HAP-1 (cell line): Measurements from ENCODE around the gene PSPH.

Experiments used
- DNase-seq, 2 experiments: peaks; one replicate each; pipeline ENCODE4 v3.0.0-alpha.2; 2016 to 2020; ENCODE audit warnings: low spot score in 2 of 2
- H3K27me3 ChIP-seq: fragments of 250-450 bp; sonication (Bioruptor Pico); 2 replicates; pipeline ENCODE4 v1.5.1; 2020; ENCODE audit warnings: low read depth, mild to moderate bottlenecking, moderate library complexity
- H3K36me3 ChIP-seq: fragments of 250-450 bp; sonication (Bioruptor Pico); replicated peaks from 2 replicates; pipeline ENCODE4 v1.5.1; 2020; ENCODE audit warnings: mild to moderate bottlenecking
- H3K4me1 ChIP-seq: fragments of 250-450 bp; sonication (Bioruptor Pico); 2 replicates; pipeline ENCODE4 v1.5.1; 2020; ENCODE audit warnings: mild to moderate bottlenecking
- H3K4me3 ChIP-seq: fragments of 250-450 bp; sonication (Bioruptor Pico); 2 replicates; pipeline ENCODE4 v1.5.1; 2020; ENCODE audit warnings: mild to moderate bottlenecking, moderate library complexity
- H3K9me3 ChIP-seq: fragments of 250-450 bp; sonication (Bioruptor Pico); 2 replicates; pipeline ENCODE4 v1.5.1; 2020; ENCODE audit warnings: mild to moderate bottlenecking, moderate library complexity
- in situ Hi-C: fragments of 300-500 bp; cut with MboI; formaldehyde crosslinking; loops from 3 replicates; pipeline ENCODE4 v1.14.3; 2020; ENCODE audit warnings: low sequenced_read_pairs, inconsistent platforms, mixed read lengths

PSPH gene

GRCh38 chr7:56009695-56010094 is 41.5 kb downstream of the PSPH start:
- Histone ChIP-seq H3K9me3 (no peaks in the 10 kb centered on the region), H3K4me3 (no peak overlapping the region), H3K36me3 (peaks cover 34% of the 10 kb centered on the region), H3K27me3 (no peaks in the 10 kb centered on the region), H3K4me1 (peaks cover 6% of the 10 kb centered on the region)
- no peak for DNase-seq
- in situ Hi-C loops: no loop called here

- in situ Hi-C loops: no loop called here
- peaks cover 6% of the 10 kb centered on the region for H3K4me1 ChIP-seq
- DNase-seq: no peak
- H3K4me3 ChIP-seq: no peak overlapping the region
- no peaks in the 10 kb centered on the region for H3K27me3 ChIP-seq
- H3K9me3 ChIP-seq: no peaks in the 10 kb centered on the region
- H3K36me3 ChIP-seq: peaks cover 16% of the 10 kb centered on the region
Measured at GRCh38 chr7:56007891-56008290, 43.4 kb downstream of the PSPH start.

- Histone ChIP-seq H3K36me3 (peaks cover 11% of the 10 kb centered on the region), H3K9me3 (no peaks in the 10 kb centered on the region), H3K27me3 (no peaks in the 10 kb centered on the region), H3K4me1 (peaks cover 6% of the 10 kb centered on the region), H3K4me3 (no peak overlapping the region)
- in situ Hi-C loops: no loop called here
- peak in 1 of 2 experiments; percentile 25 for DNase-seq
Measured at GRCh38 chr7:56007167-56007652, 44.0 kb downstream of the PSPH start.

GRCh38 chr7:56003749-56004148 is 47.5 kb downstream of the PSPH start:
- Histone ChIP-seq H3K9me3 (no peaks in the 10 kb centered on the region), H3K36me3 (peaks cover 11% of the 10 kb centered on the region), H3K27me3 (no peaks in the 10 kb centered on the region), H3K4me1 (peaks cover 10% of the 10 kb centered on the region), H3K4me3 (no peak overlapping the region)
- DNase-seq: no peak
- in situ Hi-C loops: no loop called here

GRCh38 chr7:55996856-55997500 is 54.3 kb downstream of the PSPH start:
- H3K4me3 ChIP-seq: no peak overlapping the region
- no peaks in the 10 kb centered on the region for H3K9me3 ChIP-seq
- no peak for DNase-seq
- H3K36me3 ChIP-seq: peaks cover 23% of the 10 kb centered on the region
- peaks cover 4% of the 10 kb centered on the region; the same call in 1 of the 2 replicates for H3K4me1 ChIP-seq
- in situ Hi-C loops: no loop called here
- H3K27me3 ChIP-seq: no peaks in the 10 kb centered on the region

GRCh38 chr7:55992346-55992745 is 58.9 kb downstream of the PSPH start:
- Histone ChIP-seq H3K4me1 (no peaks in the 10 kb centered on the region), H3K36me3 (peaks cover 6% of the 10 kb centered on the region), H3K9me3 (no peaks in the 10 kb centered on the region), H3K4me3 (no peak overlapping the region), H3K27me3 (no peaks in the 10 kb centered on the region)
- in situ Hi-C loops: no loop called here
- DNase-seq: no peak

GRCh38 chr7:55983537-55983936 is 67.7 kb downstream of the PSPH start:
- Histone ChIP-seq H3K27me3 (no peaks in the 10 kb centered on the region), H3K36me3 (peaks cover 67% of the 10 kb centered on the region), H3K9me3 (no peaks in the 10 kb centered on the region), H3K4me1 (no peaks in the 10 kb centered on the region; the same call in 1 of the 2 replicates), H3K4me3 (no peak overlapping the region)
- in situ Hi-C loops: no loop called here
- DNase-seq: no peak

GRCh38 chr7:55980266-55980665 is 71.0 kb downstream of the PSPH start:
- H3K27me3 ChIP-seq: no peaks in the 10 kb centered on the region
- in situ Hi-C loops: no loop called here
- no peaks in the 10 kb centered on the region for H3K9me3 ChIP-seq
- no peak for DNase-seq
- H3K4me1 ChIP-seq: peaks cover 14% of the 10 kb centered on the region
- no peak overlapping the region for H3K4me3 ChIP-seq
- H3K36me3 ChIP-seq: peaks cover 62% of the 10 kb centered on the region

GRCh38 chr7:55977831-55978230 is 73.4 kb downstream of the PSPH start:
- Histone ChIP-seq H3K4me1 (peaks cover 14% of the 10 kb centered on the region), H3K4me3 (no peak overlapping the region), H3K9me3 (no peaks in the 10 kb centered on the region), H3K27me3 (no peaks in the 10 kb centered on the region), H3K36me3 (peaks cover 43% of the 10 kb centered on the region)
- peak; percentile 71 to 84 for DNase-seq
- in situ Hi-C loops: no loop called here

- in situ Hi-C loops: no loop called here
- Histone ChIP-seq H3K4me3 (no peak overlapping the region), H3K27me3 (no peaks in the 10 kb centered on the region), H3K36me3 (peaks cover 28% of the 10 kb centered on the region), H3K9me3 (no peaks in the 10 kb centered on the region), H3K4me1 (peaks cover 14% of the 10 kb centered on the region)
- DNase-seq: no peak
Measured at GRCh38 chr7:55975988-55976633, 75.1 kb downstream of the PSPH start.

GRCh38 chr7:55973747-55974250 is 77.4 kb downstream of the PSPH start:
- Histone ChIP-seq H3K4me1 (peaks cover 14% of the 10 kb centered on the region), H3K9me3 (no peaks in the 10 kb centered on the region), H3K4me3 (no peak overlapping the region), H3K36me3 (peaks cover 6% of the 10 kb centered on the region), H3K27me3 (no peaks in the 10 kb centered on the region)
- no peak for DNase-seq
- in situ Hi-C loops: no loop called here

- H3K36me3 ChIP-seq: peaks cover 9% of the 10 kb centered on the region
- H3K9me3 ChIP-seq: no peaks in the 10 kb centered on the region
- no peaks in the 10 kb centered on the region for H3K4me1 ChIP-seq
- DNase-seq: no peak
- H3K27me3 ChIP-seq: no peaks in the 10 kb centered on the region
- H3K4me3 ChIP-seq: no peak overlapping the region
- in situ Hi-C loops: no loop called here
Measured at GRCh38 chr7:55970978-55971377, 80.3 kb downstream of the PSPH start.

- H3K4me3 ChIP-seq: no peak overlapping the region
- no peaks in the 10 kb centered on the region for H3K9me3 ChIP-seq
- H3K27me3 ChIP-seq: no peaks in the 10 kb centered on the region
- H3K36me3 ChIP-seq: peaks cover 9% of the 10 kb centered on the region
- in situ Hi-C loops: no loop called here
- no peaks in the 10 kb centered on the region for H3K4me1 ChIP-seq
- DNase-seq: no peak
Measured at GRCh38 chr7:55970561-55970960, 80.7 kb downstream of the PSPH start.

- Histone ChIP-seq H3K36me3 (peaks cover 9% of the 10 kb centered on the region), H3K4me1 (no peaks in the 10 kb centered on the region), H3K9me3 (no peaks in the 10 kb centered on the region), H3K4me3 (no peak overlapping the region), H3K27me3 (no peaks in the 10 kb centered on the region)
- no peak for DNase-seq
- in situ Hi-C loops: loop anchor here (10.0 kb wide), 1 partner anchor 325 kb away; no protein-coding TSS in a partner anchor
Measured at GRCh38 chr7:55969391-55969790, 81.9 kb downstream of the PSPH start.
